Nasal cavity respiratory epithelium epithelial cell of viscerocranial mucosa (primary cell): Measurements from ENCODE around the gene HOXA13. TPM values are rescaled to one million over a fixed set of nuclear protein-coding genes. Genes with fewer than 3 reads are reported as not detected.

Source experiments
- total RNA-seq: library from RNA; depleted of rRNA; stranded (reverse); fragments of >200 nt; gene quantifications from 2 replicates; pipeline ENCODE4 v1.2.3, GENCODE V29; 2014

Gene HOXA13
- not detected in 2 replicates for total RNA-seq

GRCh38 chr7:27199849-27200760, at the start of gene HOXA13:
TSS of gene HOXA13 (minus strand) at chr7:27200091. CDS start at chr7:27200077, 14 bp downstream.

GRCh38 chr7:27242555-27243339, 42.9 kb upstream of the HOXA13 start, which contains the start of gene EVX1:
TSS of gene EVX1 (plus strand) at chr7:27242802. CDS start at chr7:27243031, 229 bp downstream.

GRCh38 chr7:27185013-27185853, 14.7 kb downstream of the HOXA13 start, which contains the start of gene HOXA11:
TSS of gene HOXA11 (minus strand) at chr7:27185232. CDS start at chr7:27185144, 88 bp downstream.

GRCh38 chr7:27173956-27174873, 25.7 kb downstream of the HOXA13 start, which contains the start of gene HOXA10:
TSS of gene HOXA10 (minus strand) at chr7:27174320. CDS start at chr7:27174306, 14 bp downstream.

GRCh38 chr7:27165089-27165995, 34.5 kb downstream of the HOXA13 start, which contains the start of gene HOXA9:
TSS of gene HOXA9 (minus strand) at chr7:27165537. CDS start at chr7:27165457, 80 bp downstream.

GRCh38 chr7:27156508-27156898, 43.4 kb downstream of the HOXA13 start, which contains the start of gene HOXA7:
TSS of gene HOXA7 (minus strand) at chr7:27156675. CDS start at chr7:27156545, 130 bp downstream.

GRCh38 chr7:27151931-27152815, 47.7 kb downstream of the HOXA13 start, which contains the start of gene HOXA3:
TSS of gene HOXA3 (minus strand) at chr7:27152583. CDS start at chr7:27110640, 41,943 bp downstream.

GRCh38 chr7:27147199-27148030, 52.5 kb downstream of the HOXA13 start, which contains the start of gene HOXA6:
TSS of gene HOXA6 (minus strand) at chr7:27147774. CDS start at chr7:27147749, 25 bp downstream.

Other genes starting within 250 kb of the HOXA13 start
- gene HOXA1, start 104.1 kb downstream of the HOXA13 start, total RNA-seq = 0.07 and 0.68 TPM in 2 replicates
- not detected in 2 replicates for gene HOXA2, start 97.4 kb downstream of the HOXA13 start, total RNA-seq
- gene HOXA4, start 69.3 kb downstream of the HOXA13 start, total RNA-seq = not detected in 2 replicates
- gene HOXA5, start 56.4 kb downstream of the HOXA13 start, total RNA-seq = not detected in 2 replicates
- not detected in 2 replicates for gene HOXA6, start 52.3 kb downstream of the HOXA13 start, total RNA-seq
- gene HOXA3, start 47.5 kb downstream of the HOXA13 start, total RNA-seq = not detected in 2 replicates
- gene HOXA7, start 43.4 kb downstream of the HOXA13 start, total RNA-seq = not detected in 2 replicates
- not detected in 2 replicates for gene HOXA9, start 34.6 kb downstream of the HOXA13 start, total RNA-seq
- gene HOXA10, start 25.8 kb downstream of the HOXA13 start, total RNA-seq = not detected in 2 replicates
- gene HOXA11, start 14.9 kb downstream of the HOXA13 start, total RNA-seq = not detected in 2 replicates
- gene EVX1, start 42.7 kb upstream of the HOXA13 start, total RNA-seq = not detected in 2 replicates